Natural killer cell (primary cell): ENCODE data around the gene TENM4. TPM values are rescaled to one million over a fixed set of nuclear protein-coding genes. Genes with fewer than 3 reads are reported as not detected.

ENCODE experiments used
- ATAC-seq, 3 donors: fragments of 150-1000 bp in 2 of 3; fragments of 200-7000 bp in 1 of 3; cut with Tn5 transposase; 1 replicate in 1 of 3; 2 replicates in 2 of 3; pipeline ENCODE4 v1.10.0; 2021; ENCODE audit warnings: mild to moderate bottlenecking in 2 of 3, moderate library complexity in 2 of 3
- DNase-seq, 2 donors: peaks; one replicate each; pipeline versions ENCODE4 v3.0.0 to v3.0.0-alpha.2; 2013 to 2021; ENCODE audit warnings: mixed read lengths in 1 of 2
- H3K27ac ChIP-seq: one replicate; pipeline ENCODE4 v1.5.1; 2013; ENCODE audit warnings: mild to moderate bottlenecking, low read length
- H3K27me3 ChIP-seq: one replicate; pipeline ENCODE4 v1.6.1; 2013; ENCODE audit warnings: low read length; ENCODE audit not compliant: control insufficient read depth, insufficient read depth
- H3K36me3 ChIP-seq: one replicate; pipeline ENCODE4 v1.6.1; 2013; ENCODE audit warnings: low read length; ENCODE audit not compliant: control insufficient read depth, insufficient read depth
- H3K4me1 ChIP-seq: one replicate; pipeline ENCODE4 v1.6.1; 2013; ENCODE audit warnings: low read length; ENCODE audit not compliant: control insufficient read depth, insufficient read depth
- H3K4me3 ChIP-seq: one replicate; pipeline ENCODE4 v1.5.1; 2013; ENCODE audit warnings: low read length
- H3K9me3 ChIP-seq: one replicate; pipeline ENCODE4 v1.6.1; 2013; ENCODE audit warnings: low read length; ENCODE audit not compliant: control insufficient read depth, insufficient read depth
- H3K27ac Mint-ChIP-seq, 2 donors: one replicate each; pipeline ENCODE4 v1.8.0; 2022; ENCODE audit warnings: mild to moderate bottlenecking in 2 of 2, mixed read lengths in 2 of 2, moderate library complexity in 1 of 2
- H3K27me3 Mint-ChIP-seq, 2 donors: one replicate each; pipeline ENCODE4 v1.8.0; 2022; ENCODE audit warnings: low read depth in 2 of 2, mixed read lengths in 2 of 2
- H3K36me3 Mint-ChIP-seq: one replicate; pipeline ENCODE4 v1.8.0; 2022; ENCODE audit warnings: mixed read lengths
- H3K4me1 Mint-ChIP-seq, 2 donors: one replicate each; pipeline ENCODE4 v1.8.0; 2022; ENCODE audit warnings: mixed read lengths in 2 of 2
- H3K4me3 Mint-ChIP-seq: one replicate; pipeline ENCODE4 v1.8.0; 2022; ENCODE audit warnings: mild to moderate bottlenecking, moderate library complexity, mixed read lengths
- H3K9me3 Mint-ChIP-seq, 2 donors: one replicate each; pipeline ENCODE4 v1.8.0; 2022; ENCODE audit warnings: mixed read lengths in 2 of 2
- WGBS: methylation state at CpG from one replicate; pipeline ENCODE4 v1.1.7; 2013; ENCODE audit warnings: missing lambda C conversion rate; ENCODE audit not compliant: insufficient coverage; 5-methylcytosine and 5-hydroxymethylcytosine counted together
- intact Hi-C: fragments of 100-400 bp; cut with micrococcal nuclease; formaldehyde crosslinking; loops from one replicate; pipeline ENCODE4 v1.14.2; 2022
- total RNA-seq, 4 donors: library from RNA; stranded (reverse); fragments of 120-200 nt in 1 of 4; gene quantifications; one replicate each; pipeline versions ENCODE4 v1.2.3 to v1.2.4, GENCODE V29; 2013 to 2022
- TF ChIP-seq, protein P1 (sequence below): fragments of 200-600 bp; IDR thresholded peaks from one replicate; pipeline ENCODE4 v1.8.0; 2022; ENCODE audit warnings: antibody characterized with exemption

The TENM4 gene
- total RNA-seq, 3 donors from 2014 or later (not counting 1 experiment from before 2014, with no cell fraction given) = 0.63 to 0.75 TPM; not detected in 1

DNA sequence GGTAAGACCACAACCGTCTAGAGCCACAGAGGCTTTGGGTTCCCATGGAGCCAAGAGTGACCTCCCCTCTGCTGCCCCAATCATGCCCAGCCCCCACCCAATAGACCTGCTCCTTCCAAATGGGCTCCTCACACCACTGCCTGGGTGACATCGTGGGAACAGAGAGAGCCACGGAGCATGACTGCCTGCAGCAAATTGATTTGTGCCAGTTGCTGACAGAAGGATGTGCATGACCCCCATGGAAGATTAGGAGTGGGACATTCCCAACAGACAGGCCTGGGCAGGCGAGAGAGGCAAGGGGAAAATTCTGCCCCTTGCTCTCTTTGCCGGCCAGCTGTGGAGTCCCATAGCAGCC is 88.5 kb downstream of the TENM4 start:
- Mint-ChIP-seq H3K4me1 (no peaks in the 10 kb centered on the region), H3K36me3 (no peaks in the 10 kb centered on the region), H3K4me3 (no peak overlapping the region), H3K27me3 (no peaks in the 10 kb centered on the region), H3K27ac (no peak overlapping the region), H3K9me3 (peaks cover 0 to 4% of the 10 kb centered on the region in 2 donors)
- H3K27ac ChIP-seq = no peak overlapping the region
- intact Hi-C loops = no loop called here
- TF ChIP-seq, protein P1, sequence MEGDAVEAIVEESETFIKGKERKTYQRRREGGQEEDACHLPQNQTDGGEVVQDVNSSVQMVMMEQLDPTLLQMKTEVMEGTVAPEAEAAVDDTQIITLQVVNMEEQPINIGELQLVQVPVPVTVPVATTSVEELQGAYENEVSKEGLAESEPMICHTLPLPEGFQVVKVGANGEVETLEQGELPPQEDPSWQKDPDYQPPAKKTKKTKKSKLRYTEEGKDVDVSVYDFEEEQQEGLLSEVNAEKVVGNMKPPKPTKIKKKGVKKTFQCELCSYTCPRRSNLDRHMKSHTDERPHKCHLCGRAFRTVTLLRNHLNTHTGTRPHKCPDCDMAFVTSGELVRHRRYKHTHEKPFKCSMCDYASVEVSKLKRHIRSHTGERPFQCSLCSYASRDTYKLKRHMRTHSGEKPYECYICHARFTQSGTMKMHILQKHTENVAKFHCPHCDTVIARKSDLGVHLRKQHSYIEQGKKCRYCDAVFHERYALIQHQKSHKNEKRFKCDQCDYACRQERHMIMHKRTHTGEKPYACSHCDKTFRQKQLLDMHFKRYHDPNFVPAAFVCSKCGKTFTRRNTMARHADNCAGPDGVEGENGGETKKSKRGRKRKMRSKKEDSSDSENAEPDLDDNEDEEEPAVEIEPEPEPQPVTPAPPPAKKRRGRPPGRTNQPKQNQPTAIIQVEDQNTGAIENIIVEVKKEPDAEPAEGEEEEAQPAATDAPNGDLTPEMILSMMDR = no peak
- DNase-seq (no peak), ATAC-seq (no peak)
- WGBS = 57% methylated on average over 5 of the region's 5 CpGs
- no peaks in the 10 kb centered on the region for H3K4me1 ChIP-seq
- H3K36me3 ChIP-seq = no peaks in the 10 kb centered on the region
- H3K27me3 ChIP-seq = no peaks in the 10 kb centered on the region
- no peaks in the 10 kb centered on the region for H3K9me3 ChIP-seq
- H3K4me3 ChIP-seq = no peak overlapping the region

DNA sequence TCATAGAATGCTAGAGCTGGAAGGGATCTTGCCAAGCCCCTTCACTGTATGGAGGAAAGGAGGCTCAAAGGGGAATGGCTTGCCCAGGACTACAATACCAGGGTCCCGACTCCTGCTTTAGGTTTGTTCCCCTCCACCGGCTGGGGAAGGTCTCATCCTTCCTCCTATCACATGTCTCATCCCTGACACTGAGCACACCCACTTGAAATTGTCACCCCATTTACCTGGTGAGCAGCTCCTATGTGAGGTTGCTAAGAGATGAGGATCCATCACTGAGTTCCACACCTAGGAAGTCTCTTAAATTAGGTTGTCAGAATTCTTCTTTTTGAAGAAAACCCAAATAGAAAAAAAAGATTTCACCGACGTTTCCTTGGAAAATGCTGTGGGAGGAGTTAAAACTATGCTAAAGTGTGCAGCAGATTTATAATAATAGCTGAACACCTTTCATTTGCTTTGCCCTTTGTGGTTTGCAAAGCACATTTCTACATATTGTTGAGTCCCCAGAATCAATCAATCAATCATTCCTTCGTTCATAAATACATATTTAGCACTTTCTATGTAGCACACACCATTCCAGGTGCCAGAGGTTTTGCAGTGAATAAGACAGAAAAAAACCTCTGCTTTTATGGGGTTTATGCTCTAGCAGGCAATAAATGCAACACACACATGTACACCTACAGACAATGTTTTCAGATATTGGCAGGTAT is 91.7 kb downstream of the TENM4 start:
- DNase-seq (no peak), ATAC-seq (no peak)
- Mint-ChIP-seq H3K9me3 (peaks cover 0 to 4% of the 10 kb centered on the region in 2 donors), H3K27me3 (no peaks in the 10 kb centered on the region), H3K36me3 (no peaks in the 10 kb centered on the region), H3K4me1 (no peaks in the 10 kb centered on the region), H3K27ac (no peak overlapping the region), H3K4me3 (no peak overlapping the region)
- H3K27ac ChIP-seq = no peak overlapping the region
- intact Hi-C loops = no loop called here
- TF ChIP-seq, protein P1 = no peak
- no peaks in the 10 kb centered on the region for H3K4me1 ChIP-seq
- H3K9me3 ChIP-seq = no peaks in the 10 kb centered on the region
- no peaks in the 10 kb centered on the region for H3K36me3 ChIP-seq
- 84% methylated on average over 5 of the region's 5 CpGs for WGBS
- H3K4me3 ChIP-seq = no peak overlapping the region
- no peaks in the 10 kb centered on the region for H3K27me3 ChIP-seq

DNA sequence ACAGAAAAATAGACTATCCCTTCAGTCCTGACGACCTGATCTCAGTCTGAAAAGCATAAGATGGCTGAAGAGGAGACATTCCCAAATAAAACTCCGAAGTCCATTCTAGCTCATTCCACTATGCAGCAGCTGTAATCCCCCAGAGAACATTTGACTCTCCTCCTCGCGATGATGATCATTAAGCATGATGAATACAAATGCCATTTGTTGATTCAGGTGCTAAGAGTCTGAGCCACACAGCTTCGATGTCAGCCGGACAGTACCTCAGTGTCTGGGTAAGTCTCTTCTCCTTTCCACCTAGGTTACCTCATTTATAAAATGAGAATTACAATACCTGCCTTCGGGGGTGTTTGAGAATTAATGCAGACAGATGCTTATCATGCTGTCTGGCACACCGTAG is 94.8 kb downstream of the TENM4 start:
- Mint-ChIP-seq H3K27me3 (no peaks in the 10 kb centered on the region), H3K36me3 (no peaks in the 10 kb centered on the region), H3K4me3 (no peak overlapping the region), H3K9me3 (no peaks in the 10 kb centered on the region), H3K4me1 (no peaks in the 10 kb centered on the region), H3K27ac (no peak overlapping the region)
- Histone ChIP-seq H3K9me3 (no peaks in the 10 kb centered on the region), H3K4me3 (no peak overlapping the region), H3K27ac (no peak overlapping the region), H3K4me1 (no peaks in the 10 kb centered on the region), H3K36me3 (no peaks in the 10 kb centered on the region), H3K27me3 (no peaks in the 10 kb centered on the region)
- intact Hi-C loops = no loop called here
- DNase-seq = no peak
- TF ChIP-seq, protein P1 = no peak
- ATAC-seq = no peak
- WGBS = 84% methylated on average over 8 of the region's 8 CpGs

DNA sequence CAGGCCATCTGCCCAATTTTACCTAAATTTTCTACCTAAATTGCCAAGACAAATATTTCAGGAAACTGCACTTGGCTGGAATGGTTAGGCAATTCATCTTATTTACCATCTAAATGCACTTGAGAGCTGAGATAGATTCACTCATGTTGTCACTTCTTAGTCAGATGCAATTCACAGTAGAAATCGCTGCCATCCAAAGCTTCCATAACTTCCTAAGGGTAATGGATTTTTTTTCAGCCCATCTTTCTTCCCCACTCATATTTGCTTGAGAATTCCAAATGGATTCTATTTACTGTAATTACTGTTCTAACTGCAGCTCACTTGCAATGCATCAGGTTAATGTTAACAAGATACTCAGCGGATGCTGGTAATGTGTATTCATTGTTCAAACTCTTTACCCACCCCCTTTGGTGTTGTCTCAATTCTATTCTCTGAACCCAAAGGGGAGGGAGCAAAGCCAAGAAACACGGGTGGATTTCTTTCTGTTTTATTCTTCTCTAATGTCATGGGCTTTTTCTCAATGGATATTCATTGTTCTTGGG is 96.0 kb downstream of the TENM4 start:
- Histone ChIP-seq H3K27me3 (no peaks in the 10 kb centered on the region), H3K9me3 (no peaks in the 10 kb centered on the region), H3K36me3 (no peaks in the 10 kb centered on the region), H3K4me3 (no peak overlapping the region), H3K4me1 (no peaks in the 10 kb centered on the region), H3K27ac (no peak overlapping the region)
- Mint-ChIP-seq H3K27ac (no peak overlapping the region), H3K4me1 (no peaks in the 10 kb centered on the region), H3K27me3 (no peaks in the 10 kb centered on the region), H3K4me3 (no peak overlapping the region), H3K36me3 (no peaks in the 10 kb centered on the region), H3K9me3 (no peaks in the 10 kb centered on the region)
- DNase-seq (no peak), ATAC-seq (no peak)
- TF ChIP-seq, protein P1 = no peak
- intact Hi-C loops = no loop called here
- 86% methylated on average over 2 of the region's 3 CpGs for WGBS
